H9 (cell line): ENCODE results near the gene OVOL3. TPM values are rescaled to one million over a fixed set of nuclear protein-coding genes. Genes with fewer than 3 reads are reported as not detected.
A peak's percentile ranks its signal among the peaks of the same experiment; 100 is the strongest.

ENCODE experiments used
- DNase-seq: peaks from one replicate; pipeline ENCODE4 v3.0.0-alpha.2; 2017
- H2AFZ ChIP-seq: one replicate; pipeline ENCODE4 v1.6.1; 2013; ENCODE audit warnings: mild to moderate bottlenecking, low read length, control low read depth, moderate library complexity
- H2AK5ac ChIP-seq: 2 replicates; pipeline ENCODE4 v1.6.1; 2013; ENCODE audit warnings: low read length, control low read depth, mixed read lengths; ENCODE audit not compliant: insufficient read length
- H2BK120ac ChIP-seq: one replicate; pipeline ENCODE4 v1.6.1; 2013; ENCODE audit warnings: low read depth, mild to moderate bottlenecking, low read length, control low read depth, inconsistent platforms; ENCODE audit not compliant: poor library complexity, severe bottlenecking
- H2BK12ac ChIP-seq: 2 replicates; pipeline ENCODE4 v1.6.1; 2013; ENCODE audit warnings: low read length, control low read depth, mixed read lengths, low read depth; ENCODE audit not compliant: insufficient read length
- H2BK15ac ChIP-seq: 2 replicates; pipeline ENCODE4 v1.6.1; 2013; ENCODE audit warnings: low read depth, low read length, control low read depth
- H2BK20ac ChIP-seq: one replicate; pipeline ENCODE4 v1.6.1; 2013; ENCODE audit warnings: low read depth, mild to moderate bottlenecking, low read length, control low read depth, inconsistent platforms; ENCODE audit not compliant: poor library complexity, severe bottlenecking
- H2BK5ac ChIP-seq: 2 replicates; pipeline ENCODE4 v1.6.1; 2013; ENCODE audit warnings: low read length, control low read depth, mixed read lengths; ENCODE audit not compliant: insufficient read length
- H3K14ac ChIP-seq: 2 replicates; pipeline ENCODE4 v1.6.1; 2013; ENCODE audit warnings: low read length, control low read depth; ENCODE audit not compliant: insufficient read depth
- H3K18ac ChIP-seq: 2 replicates; pipeline ENCODE4 v1.6.1; 2013; ENCODE audit warnings: low read depth, mild to moderate bottlenecking, mixed read lengths, low read length, control low read depth; ENCODE audit not compliant: insufficient read length
- H3K23ac ChIP-seq: 2 replicates; pipeline ENCODE4 v1.6.1; 2013; ENCODE audit warnings: low read length, control low read depth, mixed read lengths, low read depth; ENCODE audit not compliant: insufficient read length
- H3K23me2 ChIP-seq: 2 replicates; pipeline ENCODE4 v1.6.1; 2013; ENCODE audit warnings: low read depth, mild to moderate bottlenecking, mixed read lengths, low read length, control low read depth; ENCODE audit not compliant: insufficient read length, poor library complexity, severe bottlenecking
- H3K27ac ChIP-seq: 2 replicates; pipeline ENCODE4 v1.5.1; 2013; ENCODE audit warnings: low read length, control low read depth, mixed read lengths, low read depth; ENCODE audit not compliant: insufficient read length
- H3K27me3 ChIP-seq: 2 replicates; pipeline ENCODE4 v1.6.1; 2013; ENCODE audit warnings: low read length, control low read depth, inconsistent platforms; ENCODE audit not compliant: insufficient read depth
- H3K4ac ChIP-seq: 2 replicates; pipeline ENCODE4 v1.6.1; 2013; ENCODE audit warnings: low read depth, mild to moderate bottlenecking, control low read depth, inconsistent platforms, low read length, moderate library complexity
- H3K4me1 ChIP-seq: 2 replicates; pipeline ENCODE4 v1.6.1; 2013; ENCODE audit warnings: low read length, control low read depth, inconsistent platforms; ENCODE audit not compliant: insufficient read depth
- H3K4me2 ChIP-seq: 2 replicates; pipeline ENCODE4 v1.6.1; 2013; ENCODE audit warnings: low read length, control low read depth, mixed read lengths; ENCODE audit not compliant: insufficient read length, insufficient read depth
- H3K56ac ChIP-seq: 2 replicates; pipeline ENCODE4 v1.6.1; 2013; ENCODE audit warnings: low read depth, mild to moderate bottlenecking, mixed read lengths, low read length, control low read depth; ENCODE audit not compliant: insufficient read length
- H3K79me1 ChIP-seq: 2 replicates; pipeline ENCODE4 v1.6.1; 2013; ENCODE audit warnings: low read depth, mild to moderate bottlenecking, moderate library complexity, low read length, control low read depth, inconsistent platforms; ENCODE audit not compliant: insufficient read depth, poor library complexity, severe bottlenecking
- H3K79me2 ChIP-seq: 2 replicates; pipeline ENCODE4 v1.6.1; 2013; ENCODE audit warnings: low read length, control low read depth, inconsistent platforms; ENCODE audit not compliant: insufficient read depth
- H3K9ac ChIP-seq: 2 replicates; pipeline ENCODE4 v1.6.1; 2013; ENCODE audit warnings: low read length, control low read depth, mixed read lengths; ENCODE audit not compliant: insufficient read length; ENCODE audit errors: extremely low read depth
- H3K9me3 ChIP-seq: one replicate; pipeline ENCODE4 v1.6.1; 2013; ENCODE audit warnings: low read depth, low read length, inconsistent platforms; ENCODE audit not compliant: control insufficient read depth
- H3T11ph ChIP-seq: one replicate; pipeline ENCODE4 v1.6.1; 2013; ENCODE audit warnings: mild to moderate bottlenecking, low read length, control low read depth, inconsistent platforms
- H4K20me1 ChIP-seq: one replicate; pipeline ENCODE4 v1.6.1; 2013; ENCODE audit not compliant: control insufficient read depth, insufficient read length, insufficient read depth
- H4K5ac ChIP-seq: 2 replicates; pipeline ENCODE4 v1.6.1; 2013; ENCODE audit warnings: low read depth, mild to moderate bottlenecking, mixed read lengths, low read length, control low read depth; ENCODE audit not compliant: insufficient read length
- H4K8ac ChIP-seq: replicated peaks from 2 replicates; pipeline ENCODE4 v1.6.1; 2013; ENCODE audit warnings: low read length, control low read depth, mixed read lengths, low read depth; ENCODE audit not compliant: insufficient read length
- H4K91ac ChIP-seq: 2 replicates; pipeline ENCODE4 v1.6.1; 2013; ENCODE audit warnings: low read depth, mild to moderate bottlenecking, moderate library complexity, mixed read lengths, low read length, control low read depth; ENCODE audit not compliant: insufficient read length
- H3K27ac Mint-ChIP-seq, 3 experiments: 2 replicates in 2 of 3; 3 replicates in 1 of 3; pipeline ENCODE4 v1.8.0; 2020 to 2021; ENCODE audit warnings: mixed read lengths in 3 of 3, mild to moderate bottlenecking in 1 of 3, moderate library complexity in 1 of 3
- H3K27me3 Mint-ChIP-seq: 2 replicates; pipeline ENCODE4 v1.8.0; 2021; ENCODE audit warnings: low read depth, mild to moderate bottlenecking, moderate library complexity, mixed read lengths
- H3K36me3 Mint-ChIP-seq, 3 experiments: 2 replicates in 2 of 3; 3 replicates in 1 of 3; pipeline ENCODE4 v1.8.0; 2020 to 2021; ENCODE audit warnings: low read depth in 3 of 3, mixed read lengths in 3 of 3; ENCODE audit not compliant: insufficient read depth in 1 of 3
- H3K4me1 Mint-ChIP-seq, 2 experiments: 2 replicates each; pipeline ENCODE4 v1.8.0; 2020; ENCODE audit warnings: mixed read lengths in 2 of 2
- H3K4me3 Mint-ChIP-seq, 2 experiments: 2 replicates in 1 of 2; 3 replicates in 1 of 2; pipeline ENCODE4 v1.8.0; 2020 to 2021; ENCODE audit warnings: mild to moderate bottlenecking in 2 of 2, mixed read lengths in 2 of 2, moderate library complexity in 1 of 2
- H3K9me3 Mint-ChIP-seq, 2 experiments: 2 replicates in 1 of 2; 3 replicates in 1 of 2; pipeline ENCODE4 v1.8.0; 2020; ENCODE audit warnings: mild to moderate bottlenecking in 2 of 2, mixed read lengths in 2 of 2, moderate library complexity in 1 of 2
- WGBS: extraction: QIAGEN DNeasy Blood & Tissue Kit; methylation state at CpG from one replicate; pipeline ENCODE4 v1.1.7; 2013; ENCODE audit warnings: missing lambda C conversion rate, low lambda C conversion rate, mixed read lengths; ENCODE audit not compliant: insufficient read length; ENCODE audit errors: extremely low coverage; 5-methylcytosine and 5-hydroxymethylcytosine counted together
- total RNA-seq: library from RNA; stranded (reverse); gene quantifications from 2 replicates; pipeline ENCODE4 v1.2.1, GENCODE V29; 2021
- TF ChIP-seq, protein P1 (sequence below): fragments of 200-600 bp; sonication (generic); conservative IDR thresholded peaks from 3 replicates; pipeline ENCODE4 v1.8.0; 2021; ENCODE audit warnings: antibody characterized with exemption, mild to moderate bottlenecking

OVOL3 gene
- total RNA-seq, 1 experiment from 2014 or later = not detected

DNA sequence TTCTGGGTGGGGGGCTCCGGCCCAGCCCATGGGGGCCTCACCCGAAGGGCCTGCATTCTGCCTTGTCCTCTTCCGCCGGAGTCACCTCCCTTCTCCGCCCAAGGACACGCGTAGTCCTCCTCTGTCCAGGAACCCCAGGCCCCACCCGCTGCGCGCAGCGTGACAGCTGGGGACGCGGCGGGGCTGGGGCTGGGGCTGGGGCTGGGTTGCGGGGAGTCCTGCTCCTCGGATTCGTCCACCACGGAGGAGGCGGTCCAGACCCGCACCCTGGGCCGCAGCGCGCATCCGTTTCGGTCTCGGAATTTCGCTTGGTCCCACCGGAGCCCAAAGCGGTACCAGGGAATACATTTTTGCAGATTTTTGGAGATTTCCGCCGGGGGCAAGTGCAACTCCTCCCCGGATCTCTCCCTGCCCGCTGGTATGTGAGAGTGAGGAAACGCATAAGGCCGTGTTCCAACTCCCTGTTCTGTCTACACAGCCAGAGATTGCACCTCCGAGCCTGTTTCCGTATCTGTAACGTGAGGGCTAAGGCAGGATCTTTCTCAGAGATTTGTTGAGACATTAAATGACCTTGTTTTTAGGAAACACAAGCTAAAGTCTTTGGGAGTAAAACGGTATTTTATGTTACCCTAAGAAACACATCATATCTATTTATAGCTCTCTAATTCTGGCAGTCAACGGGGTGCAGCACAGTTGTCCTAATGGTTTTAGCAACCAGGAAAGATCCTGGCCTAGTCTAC is 41.6 kb downstream of the OVOL3 start, which contains the start of gene COX7A1:
TSS of gene COX7A1 (minus strand) at position 96 of the 740 bp plus-strand sequence. CDS start at position 56, 40 bp downstream.
- no peaks in the 10 kb centered on the region for H3K79me2 ChIP-seq
- H2AK5ac ChIP-seq = no peak within 1 kb of the TSS
- no peaks in the 10 kb centered on the region; a peak in 1 of 5 replicates for H3K9me3 Mint-ChIP-seq
- peak within 1 kb of the TSS in 2 of 3 experiments; percentile 66 to 86; a peak in 3 of 7 replicates for H3K27ac Mint-ChIP-seq
- no peak within 1 kb of the TSS for H3K23ac ChIP-seq
- H3K4me1 Mint-ChIP-seq = peaks cover 24% of the 10 kb centered on the region in 2 experiments
- no peak within 1 kb of the TSS for H3K56ac ChIP-seq
- no peak within 1 kb of the TSS for H2BK5ac ChIP-seq
- H3K23me2 ChIP-seq = no peaks in the 10 kb centered on the region
- DNase-seq = no peak
- H4K5ac ChIP-seq = no peak within 1 kb of the TSS
- H3K27ac ChIP-seq = no peak within 1 kb of the TSS
- no peak within 1 kb of the TSS for H3K4me3 Mint-ChIP-seq
- H3K79me1 ChIP-seq = no peaks in the 10 kb centered on the region
- no CpG with 5 or more reads among the region's 40 CpGs for WGBS
- H3K4ac ChIP-seq = no peak within 1 kb of the TSS
- no peak within 1 kb of the TSS for H3T11ph ChIP-seq
- H3K27me3 Mint-ChIP-seq = no peaks in the 10 kb centered on the region
- no peaks in the 10 kb centered on the region for H3K27me3 ChIP-seq
- H3K18ac ChIP-seq = no peak within 1 kb of the TSS
- H2BK120ac ChIP-seq = no peak within 1 kb of the TSS
- H2AFZ ChIP-seq = no peak within 1 kb of the TSS
- no peak within 1 kb of the TSS for H4K8ac ChIP-seq
- no peaks in the 10 kb centered on the region for H3K9me3 ChIP-seq
- no peak within 1 kb of the TSS for H3K4me2 ChIP-seq
- no peaks in the 10 kb centered on the region for H3K4me1 ChIP-seq
- no peak within 1 kb of the TSS for H2BK12ac ChIP-seq
- no peak within 1 kb of the TSS for H4K91ac ChIP-seq
- H3K14ac ChIP-seq = no peak within 1 kb of the TSS
- TF ChIP-seq, protein P1, sequence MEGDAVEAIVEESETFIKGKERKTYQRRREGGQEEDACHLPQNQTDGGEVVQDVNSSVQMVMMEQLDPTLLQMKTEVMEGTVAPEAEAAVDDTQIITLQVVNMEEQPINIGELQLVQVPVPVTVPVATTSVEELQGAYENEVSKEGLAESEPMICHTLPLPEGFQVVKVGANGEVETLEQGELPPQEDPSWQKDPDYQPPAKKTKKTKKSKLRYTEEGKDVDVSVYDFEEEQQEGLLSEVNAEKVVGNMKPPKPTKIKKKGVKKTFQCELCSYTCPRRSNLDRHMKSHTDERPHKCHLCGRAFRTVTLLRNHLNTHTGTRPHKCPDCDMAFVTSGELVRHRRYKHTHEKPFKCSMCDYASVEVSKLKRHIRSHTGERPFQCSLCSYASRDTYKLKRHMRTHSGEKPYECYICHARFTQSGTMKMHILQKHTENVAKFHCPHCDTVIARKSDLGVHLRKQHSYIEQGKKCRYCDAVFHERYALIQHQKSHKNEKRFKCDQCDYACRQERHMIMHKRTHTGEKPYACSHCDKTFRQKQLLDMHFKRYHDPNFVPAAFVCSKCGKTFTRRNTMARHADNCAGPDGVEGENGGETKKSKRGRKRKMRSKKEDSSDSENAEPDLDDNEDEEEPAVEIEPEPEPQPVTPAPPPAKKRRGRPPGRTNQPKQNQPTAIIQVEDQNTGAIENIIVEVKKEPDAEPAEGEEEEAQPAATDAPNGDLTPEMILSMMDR = no peak
- no peak within 1 kb of the TSS for H3K9ac ChIP-seq
- no peak within 1 kb of the TSS for H2BK15ac ChIP-seq
- H4K20me1 ChIP-seq = no peaks in the 10 kb centered on the region
- H3K36me3 Mint-ChIP-seq = peaks cover 30 to 58% (median 51%) of the 10 kb centered on the region in 3 experiments; a peak in 6 of 7 replicates
- no peak within 1 kb of the TSS for H2BK20ac ChIP-seq
